Right kidney (tissue), 1 donor: ENCODE data around the gene DPP9.
A peak's percentile ranks its signal among the peaks of the same experiment; 100 is the strongest.

Source experiments
- DNase-seq: peaks from one replicate; pipeline ENCODE4 v3.0.0-alpha.2; 2016

The DPP9 gene

DNA sequence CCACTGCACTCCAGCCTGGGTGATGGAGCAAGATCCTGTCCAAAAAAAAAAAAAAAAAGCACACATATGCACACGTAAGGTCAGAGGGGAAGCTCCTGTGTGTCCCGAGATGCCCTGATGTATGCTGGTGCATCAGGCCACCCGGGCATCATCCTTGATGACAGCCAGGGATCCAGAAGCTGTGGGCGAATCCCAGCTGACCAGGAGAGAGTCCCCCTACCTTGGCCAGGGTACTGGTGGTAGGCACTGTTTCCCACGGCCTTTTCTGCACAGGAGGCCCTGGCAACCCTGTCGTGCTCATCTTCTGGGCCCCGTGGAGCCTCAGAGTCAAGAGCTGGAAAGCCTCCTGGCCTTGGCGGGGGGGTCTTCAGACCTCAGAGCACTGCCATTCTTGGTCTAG is 67.5 kb downstream of the DPP9 start:
- no peak for DNase-seq

DNA sequence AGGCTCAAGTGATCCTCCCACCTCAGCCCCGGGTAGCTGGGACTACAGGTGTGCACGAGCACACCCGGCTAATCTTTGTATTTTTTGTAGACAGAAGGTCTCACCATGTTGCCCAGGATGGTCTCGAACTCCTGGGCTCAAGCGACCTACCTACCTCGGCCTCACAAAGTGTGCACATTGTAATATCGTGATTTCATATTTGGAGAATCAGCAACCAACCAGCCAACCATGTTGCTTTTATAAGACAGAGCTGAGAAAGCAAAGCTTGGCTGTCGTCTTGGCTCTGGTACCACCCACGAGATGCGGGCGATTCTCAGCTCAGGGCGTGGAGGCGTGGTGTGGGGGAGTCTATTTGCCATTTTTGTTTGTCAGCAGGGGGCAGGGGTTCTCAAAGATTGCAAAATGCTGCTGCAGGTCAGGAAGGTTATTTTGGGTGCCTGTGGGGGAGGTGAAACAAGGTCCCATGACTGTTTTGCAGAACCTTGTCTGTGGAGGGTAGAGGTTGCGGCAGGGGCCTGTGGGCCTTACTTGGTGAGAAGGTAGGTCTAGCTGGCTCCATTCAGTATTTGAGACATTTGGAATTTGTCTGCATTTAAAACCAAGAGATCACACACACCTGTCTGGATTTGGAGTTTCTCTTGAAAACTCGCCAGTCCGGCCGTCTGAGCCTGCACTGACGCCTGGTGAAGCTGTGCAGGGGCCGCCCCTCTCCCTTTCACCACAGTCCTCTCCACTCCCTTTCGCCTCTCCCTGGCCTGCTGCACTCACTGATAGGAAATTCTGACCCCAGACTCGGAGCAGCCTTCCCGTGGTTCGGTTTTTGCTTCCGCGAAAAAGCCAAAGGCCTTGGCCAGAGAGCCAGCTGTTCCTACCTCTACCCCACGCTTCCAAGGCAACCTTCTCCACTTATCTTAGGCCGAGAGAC is 68.9 kb downstream of the DPP9 start:
- no peak for DNase-seq

DNA sequence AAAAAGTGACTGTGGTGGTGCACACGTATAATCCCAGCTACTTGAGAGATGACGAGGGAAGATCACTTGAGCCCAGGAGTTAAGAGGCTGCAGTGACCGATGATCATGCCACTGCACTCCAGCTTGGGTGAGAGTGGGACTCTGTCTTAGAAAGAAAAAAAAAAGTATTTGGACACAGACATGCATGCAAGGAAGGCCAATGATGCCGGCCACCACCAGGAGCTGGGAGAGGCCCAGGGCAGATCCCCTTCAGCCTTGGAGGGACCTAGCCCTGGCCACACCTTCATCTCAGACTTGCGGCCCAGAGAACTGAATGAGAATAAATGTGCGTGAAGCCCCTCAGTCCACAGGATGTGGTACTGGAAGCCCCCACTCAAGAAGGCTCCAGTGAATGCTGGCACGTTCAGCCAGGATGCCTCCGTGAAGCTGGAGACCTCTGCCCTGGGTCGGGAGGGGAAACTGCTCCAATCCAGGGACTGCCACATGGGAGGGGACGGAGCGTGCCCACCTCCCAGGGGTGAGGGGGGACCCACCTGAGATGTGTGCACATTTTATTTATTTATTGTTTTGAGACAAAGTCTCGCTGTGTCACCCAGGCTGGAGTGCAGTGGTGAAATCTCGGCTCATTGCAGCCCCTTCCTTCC is 69.7 kb downstream of the DPP9 start:
- DNase-seq: no peak

DNA sequence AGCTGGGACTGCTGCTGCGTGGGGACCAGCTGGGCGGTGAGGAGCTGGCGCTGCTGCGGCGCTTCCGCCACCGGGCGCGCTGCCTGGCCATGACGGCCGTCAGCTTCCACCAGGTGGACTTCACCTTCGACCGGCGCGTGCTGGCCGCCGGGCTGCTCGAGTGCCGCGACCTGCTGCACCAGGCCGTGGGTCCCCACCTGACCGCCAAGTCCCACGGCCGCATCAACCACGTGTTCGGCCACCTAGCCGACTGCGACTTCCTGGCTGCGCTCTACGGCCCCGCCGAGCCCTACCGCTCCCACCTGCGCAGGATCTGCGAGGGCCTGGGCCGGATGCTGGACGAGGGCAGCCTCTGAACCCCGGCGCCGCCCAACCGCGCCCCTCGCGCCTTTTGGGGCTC is 71.6 kb downstream of the DPP9 start:
- no peak for DNase-seq

DNA sequence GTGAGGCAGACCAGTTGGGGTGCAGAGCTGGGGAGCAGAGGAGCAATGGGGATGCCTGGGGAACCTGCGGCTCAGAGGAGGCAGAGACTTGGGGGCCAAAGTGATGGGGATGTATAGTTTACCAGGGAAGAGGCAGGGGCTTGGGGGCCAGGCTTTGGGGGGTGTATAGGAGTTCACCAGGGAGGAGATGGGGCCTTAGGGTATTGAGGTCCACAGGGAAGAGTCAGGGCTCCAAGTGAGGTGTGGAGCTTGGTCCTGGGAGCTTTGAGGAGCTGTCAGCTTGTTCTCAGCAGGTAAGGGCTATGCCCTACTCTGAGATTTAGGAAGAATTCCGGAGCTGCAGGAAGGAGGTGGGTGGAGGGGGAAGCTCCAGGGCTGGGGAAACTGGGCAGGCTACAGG is 73.5 kb downstream of the DPP9 start:
- DNase-seq: no peak

DNA sequence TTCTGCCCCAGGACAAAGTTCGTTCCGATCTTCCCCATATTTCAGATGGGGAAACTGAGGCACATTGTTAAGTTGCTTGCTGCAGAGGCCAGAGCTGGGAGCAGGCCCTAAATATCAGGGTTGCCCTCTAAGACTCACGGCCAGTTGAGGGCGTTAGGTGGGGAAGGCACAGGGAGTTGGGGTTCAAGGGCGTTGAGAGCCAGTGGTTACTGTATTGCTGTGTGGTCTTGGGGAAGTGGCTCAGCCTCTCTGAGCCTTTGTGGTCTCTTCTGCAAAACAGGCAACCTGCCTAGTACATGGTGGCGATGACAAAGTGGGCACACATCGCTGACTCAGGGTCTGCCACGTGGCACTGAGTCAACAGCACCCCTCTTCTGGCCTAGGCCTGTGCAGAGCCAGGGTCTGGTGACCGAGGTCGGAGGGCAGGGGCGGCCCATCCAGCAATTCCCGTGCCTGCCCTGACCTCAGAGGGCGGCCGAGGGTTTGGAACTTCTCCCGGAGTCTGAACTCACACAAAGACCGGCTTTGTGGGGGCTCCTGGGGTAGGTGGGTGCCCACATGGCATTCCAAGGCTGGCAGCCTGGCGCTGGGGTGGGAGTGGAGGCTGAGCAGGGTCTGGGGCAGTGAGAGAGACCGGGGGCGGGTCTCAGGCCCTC is 74.1 kb downstream of the DPP9 start:
- no peak for DNase-seq

DNA sequence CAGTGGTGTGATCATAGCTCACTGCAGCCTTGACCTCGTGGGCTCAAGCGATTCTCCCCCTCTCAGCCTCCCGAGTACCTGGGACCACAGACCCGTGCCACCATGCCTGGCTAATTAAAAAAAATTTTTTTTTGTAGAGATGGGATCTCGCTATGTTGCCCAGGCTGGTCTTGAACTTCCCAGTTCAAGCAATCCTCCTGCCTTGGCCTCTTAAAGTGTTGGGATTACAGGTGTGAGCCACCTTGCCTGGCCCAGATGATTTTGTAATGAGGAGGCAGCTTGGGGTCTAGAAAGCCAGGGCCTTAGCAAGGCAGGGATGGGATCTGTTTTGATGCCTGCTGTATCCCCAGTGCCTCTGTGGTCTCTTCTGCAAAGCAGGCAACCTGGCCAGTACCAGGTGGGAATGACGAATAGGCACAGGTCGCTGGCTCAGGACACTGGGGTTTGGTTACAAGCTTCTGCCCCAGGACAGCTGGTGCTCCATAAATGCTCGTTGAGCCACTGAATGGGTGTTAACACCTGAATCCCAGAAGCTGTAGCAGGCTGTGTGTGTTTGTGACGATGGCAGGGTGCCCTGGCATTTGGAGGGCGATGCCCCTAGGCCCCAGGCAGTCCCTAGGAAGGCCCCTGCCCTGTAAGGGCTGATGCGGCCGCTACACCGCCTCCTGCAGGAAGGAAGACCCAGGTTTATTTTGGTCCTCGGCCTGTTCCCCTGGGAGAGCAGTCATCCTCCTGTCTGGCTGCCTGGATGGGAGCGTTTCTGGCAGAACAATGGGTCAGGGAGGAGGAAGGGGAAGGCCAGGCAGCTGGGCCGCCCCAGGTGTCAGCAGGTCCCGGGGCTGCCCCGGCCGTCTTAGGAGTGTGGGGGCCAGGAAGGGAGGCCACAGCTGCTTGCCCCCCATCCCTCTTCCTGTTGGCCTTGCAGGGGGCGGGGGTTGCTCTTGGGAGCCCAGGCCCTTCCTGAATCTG is 75.7 kb downstream of the DPP9 start:
- DNase-seq: no peak

DNA sequence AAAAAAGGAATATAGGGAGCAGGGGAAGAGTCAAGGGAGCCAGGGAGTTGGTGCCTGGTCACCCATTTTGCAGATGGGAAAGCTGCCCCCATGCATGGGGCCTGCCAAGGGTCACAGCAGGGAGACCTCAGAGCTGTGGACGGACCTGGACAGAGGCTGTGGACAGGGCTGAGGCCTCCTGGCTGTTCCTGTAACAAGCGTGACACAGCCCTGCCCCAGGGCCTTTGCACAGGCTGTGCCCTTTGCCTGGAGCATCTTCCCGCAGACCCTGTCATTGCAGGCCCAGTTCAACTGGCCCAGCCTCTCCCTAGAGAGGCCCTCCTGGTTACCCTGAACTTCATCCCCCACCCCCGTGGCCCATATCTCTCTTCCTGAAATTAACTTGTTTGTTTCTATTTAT is 77.9 kb downstream of the DPP9 start:
- no peak for DNase-seq

DNA sequence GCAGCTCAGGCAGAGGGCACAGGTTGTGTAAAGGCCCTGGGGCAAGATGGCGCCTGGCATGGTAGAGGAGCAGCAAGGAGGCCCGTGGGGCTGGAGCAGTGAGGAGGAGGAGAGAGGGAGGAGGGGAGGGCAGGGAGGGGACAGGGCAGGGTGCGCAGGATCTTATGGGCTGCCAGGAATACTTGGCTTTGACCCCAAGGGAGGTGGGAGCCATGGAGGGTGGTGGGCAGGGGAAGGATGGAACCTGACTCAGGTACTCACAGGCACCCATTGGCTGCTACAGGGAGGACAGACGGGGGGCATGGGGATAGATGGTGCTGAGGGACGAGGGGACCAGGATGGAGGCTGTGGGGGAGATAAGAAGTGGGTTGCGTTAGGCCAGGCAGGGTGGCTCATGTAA is 81.0 kb downstream of the DPP9 start:
- no peak for DNase-seq

DNA sequence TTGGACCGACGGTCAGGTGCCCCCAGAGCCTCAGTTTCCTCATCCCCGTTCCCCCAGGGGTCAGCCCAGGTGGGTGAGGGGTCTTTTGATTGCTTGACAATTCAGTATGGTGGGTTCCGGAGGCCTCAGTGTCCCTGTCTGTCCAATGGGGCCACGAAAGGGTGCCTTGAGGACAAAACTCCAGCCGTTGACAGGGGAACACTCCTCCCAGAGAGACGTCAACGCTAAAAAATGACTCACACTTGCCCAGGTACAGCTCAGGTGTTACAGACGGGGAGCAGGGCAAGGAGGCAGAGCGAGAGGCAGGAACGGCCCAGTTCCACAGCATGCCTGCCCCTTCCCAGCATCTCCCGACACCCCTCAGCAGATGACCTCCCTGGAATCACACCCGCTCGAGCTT is 82.5 kb downstream of the DPP9 start:
- no peak for DNase-seq

DNA sequence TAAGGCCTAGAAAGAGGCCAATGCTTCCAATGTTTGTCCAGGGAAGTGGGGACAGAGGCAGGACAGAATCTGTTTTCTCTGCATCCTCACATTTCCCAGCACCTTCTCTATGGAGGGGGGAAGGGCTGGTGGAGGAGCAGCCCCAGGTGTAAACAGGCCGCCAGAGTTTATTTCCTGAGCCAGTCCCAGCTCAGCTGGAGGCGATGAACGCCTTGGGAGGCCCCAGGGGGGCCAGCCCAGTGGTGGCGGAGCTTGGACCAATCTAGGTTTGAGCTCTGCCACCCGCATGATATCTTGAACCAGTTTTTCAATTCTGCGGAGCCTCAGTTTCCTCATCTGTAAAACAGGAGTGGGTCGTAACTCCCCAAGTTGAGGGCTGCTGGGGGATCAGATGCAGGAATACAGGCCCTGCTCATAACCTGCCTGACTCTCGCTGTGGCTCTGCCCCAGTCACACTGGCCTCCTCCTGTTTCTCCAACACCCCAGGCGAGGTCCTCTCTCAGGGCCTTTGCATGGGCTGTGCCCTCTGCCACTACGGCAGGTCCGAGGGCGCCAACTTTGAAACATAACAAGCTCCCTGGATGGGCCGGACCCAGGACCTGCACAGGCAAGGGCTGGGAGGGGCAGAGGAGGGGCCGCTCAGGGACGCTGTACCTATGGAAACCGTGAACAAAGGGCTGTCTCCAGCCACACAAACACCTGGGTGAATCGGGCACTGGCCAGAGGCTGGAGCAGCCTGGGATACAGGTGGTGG is 83.2 kb downstream of the DPP9 start:
- no peak for DNase-seq

DNA sequence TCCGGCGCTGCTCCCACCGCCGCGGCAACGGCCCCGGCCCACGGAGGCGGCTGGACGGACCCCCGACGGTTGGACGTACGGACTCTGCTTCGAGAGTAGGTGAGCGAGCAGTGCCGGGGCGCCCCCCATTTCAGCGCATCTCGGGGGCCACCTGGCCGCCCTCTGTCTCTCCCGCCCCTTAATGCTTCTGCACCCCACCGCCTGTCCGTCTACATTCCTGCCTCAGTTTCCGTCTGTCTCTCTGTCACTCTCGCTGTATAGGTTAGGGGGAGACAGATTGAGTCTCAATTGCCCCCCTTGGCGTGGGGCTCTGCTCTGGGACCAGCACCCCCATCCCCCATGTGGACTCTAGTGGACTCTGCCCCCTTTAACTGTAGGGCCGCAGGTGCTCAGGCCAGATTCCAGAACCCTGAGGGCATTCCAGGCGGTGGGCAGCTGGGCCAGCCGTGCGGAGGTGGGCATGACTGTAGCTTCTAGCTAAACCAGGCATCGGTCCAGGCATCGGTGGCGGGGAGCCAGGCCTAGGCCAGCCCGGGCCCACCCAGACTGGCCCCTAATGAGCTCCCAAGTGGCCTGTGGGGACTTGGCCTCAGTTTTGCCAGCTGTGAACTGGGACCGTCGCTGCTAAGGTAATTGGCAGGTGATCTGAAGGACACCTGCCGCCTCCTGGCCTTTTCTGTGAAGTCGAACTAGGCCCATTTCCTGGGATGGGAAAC is 84.0 kb downstream of the DPP9 start:
- no peak for DNase-seq

DNA sequence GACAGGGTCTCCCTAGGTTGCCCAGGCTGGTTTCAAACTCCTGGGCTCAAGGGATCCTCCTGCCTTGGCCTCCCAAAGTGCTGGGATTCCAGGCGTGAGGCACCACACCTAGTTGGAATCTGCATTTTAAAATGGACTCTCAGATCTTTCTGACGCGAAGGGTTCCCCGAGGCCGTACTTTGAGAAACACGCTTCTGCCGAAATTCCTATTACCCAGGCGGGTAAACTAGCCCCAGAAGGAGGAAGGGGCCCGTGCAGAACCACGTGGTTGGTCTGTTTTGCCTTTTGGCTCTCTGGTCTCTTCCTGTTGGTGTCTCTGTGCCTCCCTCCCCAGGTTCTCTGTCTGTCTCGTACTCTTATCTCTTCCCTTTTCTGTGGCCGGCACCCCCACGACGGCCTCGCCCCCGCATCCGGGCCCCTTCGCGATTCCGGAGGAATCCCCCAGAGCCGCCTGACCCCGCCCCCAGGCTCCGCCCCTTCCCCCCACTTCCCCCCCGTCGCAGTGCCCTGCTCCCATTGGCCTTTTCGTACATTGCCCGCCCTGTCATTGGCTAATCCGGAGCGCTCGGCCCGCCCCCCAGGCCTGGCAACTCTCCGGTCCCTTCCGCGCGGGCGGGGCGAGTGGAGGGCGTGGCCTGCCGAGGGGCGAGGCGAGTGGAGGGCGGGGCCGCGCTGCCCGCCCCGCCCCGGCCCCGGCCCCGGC is 84.7 kb downstream of the DPP9 start, which contains the start of gene TNFAIP8L1:
TSS of gene TNFAIP8L1 (plus strand) at position 689 of the 703 bp plus-strand sequence. CDS start 12,354 bp downstream, outside the sequence.
- DNase-seq: peak; percentile 81

DNA sequence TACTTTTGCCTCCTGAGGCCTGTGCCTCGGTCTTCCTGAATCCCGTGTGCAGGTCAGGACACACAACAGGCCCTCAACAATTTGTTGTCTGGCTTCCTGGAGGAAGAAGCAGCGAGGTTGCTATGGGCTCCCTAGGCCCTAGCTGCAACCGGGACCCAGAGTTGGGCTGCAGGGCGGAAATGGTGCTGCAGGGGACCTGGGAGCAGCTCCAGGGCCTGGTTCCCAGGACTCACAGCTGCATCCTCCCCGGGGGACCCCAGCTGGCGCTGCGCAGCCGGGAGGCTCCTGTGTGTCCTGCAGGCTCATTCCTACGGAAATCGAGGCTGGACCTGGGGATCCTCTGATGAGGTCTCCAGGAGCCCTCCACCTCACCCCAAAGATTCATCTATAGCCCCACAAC is 85.3 kb downstream of the DPP9 start:
- DNase-seq: no peak

DNA sequence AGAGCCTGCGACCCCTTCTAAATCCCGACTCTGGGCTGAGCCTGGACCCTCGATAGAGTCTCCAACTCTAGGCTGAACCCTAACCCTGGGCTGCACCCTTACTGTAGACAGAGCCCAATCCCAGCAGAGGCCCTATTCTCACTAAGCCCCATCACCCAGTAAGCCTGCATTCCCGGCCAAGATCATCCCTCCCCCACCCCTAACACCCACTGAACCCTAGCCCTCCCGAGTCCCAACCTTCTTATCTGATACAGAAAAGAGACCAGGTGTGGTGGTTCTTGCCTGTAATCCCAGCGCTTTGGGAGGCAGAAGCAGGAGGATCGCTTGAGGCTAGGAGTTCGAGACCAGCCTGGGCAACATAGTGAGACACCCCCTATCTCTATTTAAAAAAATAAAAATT is 86.9 kb downstream of the DPP9 start:
- no peak for DNase-seq

DNA sequence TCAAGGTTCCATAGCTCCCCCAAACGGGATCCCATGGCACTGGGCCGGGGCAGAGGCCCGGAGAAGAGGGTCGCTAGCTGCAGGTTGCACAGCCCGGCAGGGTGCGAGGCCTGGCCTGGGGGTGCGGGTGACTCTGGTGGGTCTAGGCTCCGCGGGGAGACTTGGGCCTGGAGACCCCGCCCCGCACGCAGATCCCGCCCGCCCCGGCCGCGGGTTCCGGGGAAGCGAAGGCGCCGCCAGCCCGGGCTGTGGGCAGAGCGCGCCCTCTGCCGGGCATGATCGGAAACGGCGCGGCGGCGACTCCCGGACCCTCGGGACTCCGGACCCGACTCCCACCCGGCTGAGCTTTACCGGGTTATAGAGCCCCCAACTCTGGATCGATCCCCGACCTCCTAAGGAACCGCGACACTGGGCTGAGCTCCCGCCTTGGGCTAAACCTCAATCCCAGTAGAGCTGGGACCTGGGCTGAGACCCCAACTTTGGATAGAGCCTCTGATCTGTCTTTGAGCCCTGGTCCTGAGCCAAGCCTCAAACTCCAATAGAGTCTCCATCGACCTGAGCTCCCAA is 87.4 kb downstream of the DPP9 start:
- DNase-seq: peak; percentile 81

DNA sequence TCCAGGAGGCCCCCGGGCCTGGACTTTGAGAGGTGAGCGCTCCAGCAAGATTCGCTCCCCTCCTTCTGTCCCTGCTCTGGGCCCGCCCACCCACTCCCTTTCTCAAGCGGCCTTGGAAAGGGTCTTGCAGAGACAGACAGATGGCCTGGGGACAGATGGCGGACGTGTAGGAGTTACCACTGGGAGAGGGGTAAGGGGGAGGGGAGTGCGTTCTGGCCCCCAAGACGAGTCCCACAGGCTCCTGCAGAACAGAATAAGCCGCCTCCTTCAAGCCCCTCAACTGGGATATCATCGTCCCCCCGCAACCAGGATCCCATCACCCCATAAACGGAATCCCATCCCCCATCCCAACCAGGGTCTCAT is 87.9 kb downstream of the DPP9 start:
- DNase-seq: no peak

DNA sequence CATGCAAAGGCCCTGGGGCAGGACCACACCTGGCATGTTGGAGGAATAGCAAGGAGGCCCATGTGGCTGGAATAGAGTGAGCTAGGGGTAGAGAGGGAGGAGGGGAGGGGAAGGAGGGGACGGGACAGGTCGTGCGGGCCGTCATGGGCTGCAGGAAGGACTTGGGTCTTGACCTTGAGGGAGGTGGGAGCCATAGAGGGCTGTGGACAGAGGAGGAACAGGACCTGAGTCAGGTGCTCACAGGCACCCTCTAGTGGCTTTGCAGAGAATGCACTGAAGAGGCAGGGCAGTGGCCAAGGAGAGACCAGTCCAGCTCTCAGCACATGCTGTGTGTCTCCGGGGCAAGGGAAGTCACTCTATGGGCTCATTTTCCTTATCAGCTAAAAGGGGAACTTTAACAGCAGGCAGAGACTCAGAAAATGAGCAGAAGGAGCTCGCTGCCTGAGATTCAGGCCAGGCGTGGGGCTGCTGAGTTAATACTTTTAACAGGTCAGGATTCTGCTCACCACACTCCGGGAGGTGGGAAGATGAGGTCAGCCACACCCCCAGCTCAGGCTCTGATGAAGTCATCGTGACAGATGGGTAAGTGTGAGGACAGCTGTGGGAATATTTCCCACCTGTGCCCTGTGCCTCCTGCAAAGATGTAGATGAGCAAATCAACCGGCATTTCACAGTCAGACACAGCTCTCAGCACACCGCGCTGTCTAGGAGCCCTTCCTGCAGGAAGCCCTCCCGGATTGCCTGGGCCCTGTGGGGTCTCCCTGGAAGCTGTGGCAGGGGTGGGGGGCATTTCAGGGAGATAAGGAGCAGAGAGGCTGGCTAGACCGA is 90.3 kb downstream of the DPP9 start:
- no peak for DNase-seq
